ENCODE results near the gene CABP7. TPM values are rescaled to one million over a fixed set of nuclear protein-coding genes. Genes with fewer than 3 reads are reported as not detected.

The CABP7 gene
- total and polyA plus RNA-seq, 8 donors: 0.12 to 0.35 TPM; not detected in 6

DNA sequence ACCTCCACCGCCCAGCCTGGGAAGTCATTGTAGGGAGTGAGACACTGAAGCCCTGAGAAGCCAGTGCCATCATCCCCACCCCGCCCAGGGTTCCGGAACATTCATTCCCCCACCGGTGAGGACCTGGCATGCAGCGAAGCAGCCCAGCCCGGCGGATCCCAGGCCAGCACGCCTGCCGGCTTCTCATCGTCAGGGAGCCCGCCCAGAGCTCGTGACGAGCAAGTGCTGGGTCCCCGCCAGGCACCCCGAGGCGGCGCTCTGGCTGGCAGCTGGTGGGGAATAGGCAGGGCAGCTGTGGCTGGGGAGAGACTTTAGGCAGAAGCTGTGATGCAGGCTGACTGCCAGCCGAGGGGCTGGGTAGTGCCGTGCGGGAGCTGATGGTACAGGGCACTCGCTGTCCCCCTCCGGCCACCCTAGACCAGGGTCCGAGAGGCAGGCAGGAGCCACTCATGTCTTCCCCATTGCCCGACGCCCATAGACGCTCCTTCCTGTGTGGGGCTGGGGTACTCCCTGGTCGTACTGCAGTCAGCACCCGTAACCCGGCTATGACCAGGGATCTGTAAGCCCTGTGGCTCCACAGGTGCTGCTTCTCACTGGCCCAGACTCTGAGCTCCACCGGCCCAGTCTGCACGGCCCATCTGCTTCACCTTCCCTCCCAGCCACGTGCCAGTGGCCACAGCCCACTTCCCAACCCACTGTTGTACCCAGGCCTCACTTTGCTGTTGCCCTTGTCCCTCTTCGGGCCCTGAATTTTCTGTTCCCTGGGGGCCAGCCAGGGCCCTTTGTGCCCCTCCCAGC, 24.5 kb upstream of the CABP7 start:
- Histone ChIP-seq H3K9me3 (no peaks in the 10 kb centered on the region), H3K27me3 (peaks cover 0 to 2% (median 0%) of the 10 kb centered on the region in 3 donors), H3K4me1 (peaks cover 0 to under 1% (median 0%) of the 10 kb centered on the region in 4 donors), H3K4me3 (no peak overlapping the region), H3K36me3 (peaks cover 22 to 73% (median 73%) of the 10 kb centered on the region in 4 donors), H3K27ac (no peak overlapping the region)
- intact Hi-C loops (cut with DNase I; ENCODE audit: low total_unique reads): no loop called here
- DNase-seq: no peak
- WGBS, 5 donors: 90 to 95% (median 94%) methylated on average over 30 to 33 of the region's 33 CpGs
- TF ChIP-seq EP300 (IDR thresholded peaks at IDR 0.05) (no peak), POLR2A (IDR thresholded peaks at IDR 0.05) (no peak), POLR2AphosphoS5 (IDR thresholded peaks at IDR 0.05) (no peak)
- TF ChIP-seq, protein P1, sequence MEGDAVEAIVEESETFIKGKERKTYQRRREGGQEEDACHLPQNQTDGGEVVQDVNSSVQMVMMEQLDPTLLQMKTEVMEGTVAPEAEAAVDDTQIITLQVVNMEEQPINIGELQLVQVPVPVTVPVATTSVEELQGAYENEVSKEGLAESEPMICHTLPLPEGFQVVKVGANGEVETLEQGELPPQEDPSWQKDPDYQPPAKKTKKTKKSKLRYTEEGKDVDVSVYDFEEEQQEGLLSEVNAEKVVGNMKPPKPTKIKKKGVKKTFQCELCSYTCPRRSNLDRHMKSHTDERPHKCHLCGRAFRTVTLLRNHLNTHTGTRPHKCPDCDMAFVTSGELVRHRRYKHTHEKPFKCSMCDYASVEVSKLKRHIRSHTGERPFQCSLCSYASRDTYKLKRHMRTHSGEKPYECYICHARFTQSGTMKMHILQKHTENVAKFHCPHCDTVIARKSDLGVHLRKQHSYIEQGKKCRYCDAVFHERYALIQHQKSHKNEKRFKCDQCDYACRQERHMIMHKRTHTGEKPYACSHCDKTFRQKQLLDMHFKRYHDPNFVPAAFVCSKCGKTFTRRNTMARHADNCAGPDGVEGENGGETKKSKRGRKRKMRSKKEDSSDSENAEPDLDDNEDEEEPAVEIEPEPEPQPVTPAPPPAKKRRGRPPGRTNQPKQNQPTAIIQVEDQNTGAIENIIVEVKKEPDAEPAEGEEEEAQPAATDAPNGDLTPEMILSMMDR (IDR thresholded peaks at IDR 0.05): no peak

DNA sequence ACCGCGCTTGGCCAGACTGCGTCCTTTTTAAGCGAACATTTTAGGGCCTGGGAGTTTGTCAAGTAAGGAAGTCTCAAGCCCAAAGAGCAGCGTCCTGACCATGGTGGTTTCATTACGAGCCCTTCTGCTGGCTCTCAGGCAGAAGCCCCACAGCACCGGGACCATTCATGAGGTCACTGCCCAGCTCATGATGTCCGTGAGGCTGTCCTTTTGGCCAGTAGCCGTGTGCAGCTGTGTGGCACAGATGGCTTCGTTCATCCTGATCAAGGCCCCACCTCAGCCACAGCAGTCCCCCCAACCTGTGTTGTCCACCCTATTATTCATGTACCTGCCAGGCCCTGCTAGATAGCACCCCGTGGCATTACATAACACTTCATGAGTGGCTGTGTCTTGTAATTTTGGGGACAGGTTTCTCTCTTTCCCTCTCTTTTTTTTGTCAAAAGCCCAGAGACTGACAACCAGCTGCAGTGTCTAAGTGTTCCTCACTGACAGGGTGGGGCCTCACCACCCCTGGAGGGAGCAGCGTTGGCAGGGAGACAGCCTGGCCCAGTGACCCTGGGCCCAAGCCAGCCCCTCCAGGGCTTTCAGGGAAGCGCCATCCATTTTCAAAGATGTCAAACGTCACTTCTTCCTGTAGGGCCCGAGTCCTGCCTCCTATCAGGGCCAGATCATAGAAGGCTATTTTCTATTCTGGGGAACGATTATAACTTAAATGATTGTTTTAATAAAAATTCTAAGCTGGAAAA, 21.8 kb upstream of the CABP7 start:
- 76 to 86% (median 83%) methylated on average over 14 to 16 of the region's 16 CpGs for WGBS, 5 donors

DNA sequence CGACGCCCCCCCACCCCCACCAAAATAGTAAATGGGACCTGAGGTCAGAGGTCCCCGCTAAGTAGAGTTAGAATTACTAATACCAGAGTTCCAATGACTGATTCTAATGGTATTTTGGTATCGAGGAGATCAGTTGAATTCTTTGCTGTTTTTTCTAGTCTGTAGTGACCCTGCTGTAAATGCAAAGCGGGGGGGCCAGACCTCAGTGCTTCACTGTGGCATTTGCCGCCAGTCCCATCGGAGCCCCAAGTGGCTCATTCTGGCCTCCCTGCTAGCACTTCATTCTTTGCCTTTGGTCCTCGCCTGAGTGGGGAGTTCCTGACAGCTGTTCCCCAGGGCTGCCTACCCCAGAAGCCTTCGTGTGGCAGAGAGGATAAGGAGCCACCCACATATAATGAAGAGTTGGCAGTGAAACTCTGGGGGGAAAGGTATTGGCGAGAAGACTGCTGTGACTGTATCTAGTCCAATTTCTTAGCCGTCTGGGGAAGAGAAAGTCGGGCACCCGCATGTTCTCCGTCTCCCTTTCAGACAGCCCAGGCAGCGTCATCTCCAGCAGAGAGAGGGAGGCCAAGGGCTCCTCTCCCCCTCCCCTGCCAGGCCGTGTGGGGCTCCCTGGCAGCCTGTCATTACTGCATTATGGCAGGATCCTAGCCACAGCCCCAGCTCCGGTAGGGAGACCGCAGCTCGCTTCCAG, 19.4 kb upstream of the CABP7 start:
- TF ChIP-seq, protein P1 (IDR thresholded peaks at IDR 0.05): no peak
- no peak for TF ChIP-seq POLR2A (IDR thresholded peaks at IDR 0.05)
- TF ChIP-seq POLR2AphosphoS5 (IDR thresholded peaks at IDR 0.05): no peak
- TF ChIP-seq EP300 (IDR thresholded peaks at IDR 0.05): no peak
- no peak for DNase-seq
- no peak overlapping the region for H3K4me3 ChIP-seq
- H3K36me3 ChIP-seq: peaks cover 8 to 28% (median 27%) of the 10 kb centered on the region in 4 donors
- H3K27ac ChIP-seq: no peak overlapping the region
- peaks cover 15 to 49% (median 37%) of the 10 kb centered on the region in 4 donors for H3K4me1 ChIP-seq
- intact Hi-C loops (cut with DNase I; ENCODE audit: low total_unique reads): no loop called here
- 58 to 73% (median 65%) methylated on average over 11 to 19 of the region's 19 CpGs for WGBS, 5 donors
- H3K9me3 ChIP-seq: no peaks in the 10 kb centered on the region
- H3K27me3 ChIP-seq: peaks cover 0 to 44% (median 0%) of the 10 kb centered on the region in 3 donors

More for the DNA sequence above, 21.8 kb upstream of the CABP7 start:
- intact Hi-C loops (cut with DNase I; ENCODE audit: low total_unique reads): no loop called here
- no peak for TF ChIP-seq POLR2AphosphoS5 (IDR thresholded peaks at IDR 0.05)
- TF ChIP-seq EP300 (IDR thresholded peaks at IDR 0.05): no peak
- Histone ChIP-seq H3K9me3 (no peaks in the 10 kb centered on the region), H3K36me3 (peaks cover 19 to 50% (median 49%) of the 10 kb centered on the region in 4 donors), H3K4me3 (no peak overlapping the region), H3K27ac (no peak overlapping the region), H3K4me1 (peaks cover 6 to 28% (median 22%) of the 10 kb centered on the region in 4 donors), H3K27me3 (peaks cover 0 to 28% (median 0%) of the 10 kb centered on the region in 3 donors)
- no peak for DNase-seq

DNA sequence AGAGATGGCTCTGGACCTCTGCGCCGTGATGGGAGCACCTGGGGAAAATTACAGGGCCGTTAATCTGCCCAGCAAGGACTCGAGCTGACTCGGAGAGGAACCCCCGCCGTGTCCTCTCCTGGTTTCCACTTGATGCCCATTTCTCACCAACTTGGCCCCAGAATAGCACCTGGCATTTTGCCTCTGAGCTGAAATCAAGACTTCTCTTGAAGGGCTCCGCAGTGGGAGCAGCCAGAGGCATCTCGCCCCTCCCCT, 19.0 kb upstream of the CABP7 start:
- Histone ChIP-seq H3K4me3 (no peak overlapping the region), H3K9me3 (no peaks in the 10 kb centered on the region), H3K36me3 (peaks cover 3 to 23% (median 22%) of the 10 kb centered on the region in 4 donors), H3K27me3 (peaks cover 0 to 48% (median 0%) of the 10 kb centered on the region in 3 donors), H3K27ac (no peak overlapping the region), H3K4me1 (peaks cover 15 to 49% (median 38%) of the 10 kb centered on the region in 4 donors)
- WGBS, 5 donors: 47 to 68% (median 52%) methylated on average over 8 to 9 of the region's 9 CpGs
- intact Hi-C loops (cut with DNase I; ENCODE audit: low total_unique reads): no loop called here
- TF ChIP-seq EP300 (IDR thresholded peaks at IDR 0.05): no peak
- no peak for TF ChIP-seq POLR2A (IDR thresholded peaks at IDR 0.05)
- no peak for TF ChIP-seq POLR2AphosphoS5 (IDR thresholded peaks at IDR 0.05)
- TF ChIP-seq, protein P1 (IDR thresholded peaks at IDR 0.05): no peak
- DNase-seq: no peak
